PC-9 (cell line): Measurements from ENCODE around the gene ZNF148. TPM values are rescaled to one million over a fixed set of nuclear protein-coding genes. Genes with fewer than 3 reads are reported as not detected.

Experiments used
- BruUV-seq: library from RNA; stranded (reverse); fragments of 400-500 nt; replicated peaks from 2 replicates; lab custom pipeline; 2021; lab: Mats Ljungman, UMichigan
- CTCF ChIA-PET: fragments of 300-600 bp; sonication (Branson Sonifier 250); formaldehyde crosslinking; loops from one replicate; lab custom pipeline; 2022; ENCODE audit warnings: antibody characterized with exemption; lab: Charles Lee
- POLR2A ChIA-PET: fragments of 300-600 bp; sonication (Branson Sonifier 250); formaldehyde crosslinking; loops from one replicate; lab custom pipeline; 2022; ENCODE audit warnings: antibody characterized with exemption; ENCODE audit not compliant: unreplicated experiment; lab: Charles Lee
- DNase-seq, 2 experiments: peaks; one replicate each; pipeline versions ENCODE4 v3.0.0 to v3.0.0-alpha.2; 2015 to 2022; ENCODE audit warnings: mixed read lengths in 1 of 2
- H2AFZ ChIP-seq: fragments of 200-600 bp; sonication (generic); 2 replicates; pipeline ENCODE4 v1.8.1; 2017; ENCODE audit warnings: antibody characterized with exemption
- H3F3A ChIP-seq: fragments of 200-600 bp; sonication (generic); 2 replicates; pipeline ENCODE4 v1.8.1; 2017; ENCODE audit warnings: antibody characterized with exemption, mild to moderate bottlenecking, low read depth; ENCODE audit not compliant: insufficient read depth
- H3K27ac ChIP-seq: fragments of 200-600 bp; sonication (generic); 2 replicates; pipeline ENCODE4 v1.6.1; 2016; ENCODE audit warnings: mixed run types
- H3K27me3 ChIP-seq: fragments of 200-600 bp; sonication (generic); 2 replicates; pipeline ENCODE4 v1.6.1; 2016; ENCODE audit warnings: low read depth, mixed run types; ENCODE audit not compliant: insufficient read depth
- H3K36me3 ChIP-seq: fragments of 200-600 bp; sonication (generic); 2 replicates; pipeline ENCODE4 v1.6.1; 2016; ENCODE audit warnings: low read depth, mixed run types
- H3K4me1 ChIP-seq: fragments of 200-600 bp; sonication (generic); replicated peaks from 2 replicates; pipeline ENCODE4 v1.6.1; 2016; ENCODE audit warnings: mixed run types; ENCODE audit not compliant: insufficient read depth
- H3K4me2 ChIP-seq: fragments of 200-600 bp; sonication (generic); 2 replicates; pipeline ENCODE4 v1.6.1; 2017; ENCODE audit warnings: mixed run types
- H3K4me3 ChIP-seq: fragments of 200-600 bp; sonication (generic); 2 replicates; pipeline ENCODE4 v1.6.1; 2016; ENCODE audit warnings: mixed run types
- H3K79me2 ChIP-seq: fragments of 200-600 bp; sonication (generic); 2 replicates; pipeline ENCODE4 v1.6.1; 2017; ENCODE audit warnings: low read depth, mixed run types
- H3K9me2 ChIP-seq: fragments of 200-600 bp; sonication (generic); 2 replicates; pipeline ENCODE4 v1.8.1; 2017; ENCODE audit warnings: mild to moderate bottlenecking; ENCODE audit not compliant: insufficient read depth
- H3K9me3 ChIP-seq: fragments of 200-600 bp; sonication (generic); 2 replicates; pipeline ENCODE4 v1.8.1; 2016; ENCODE audit warnings: low read depth; ENCODE audit not compliant: insufficient read depth
- H4K20me1 ChIP-seq: fragments of 200-600 bp; sonication (generic); 2 replicates; pipeline ENCODE4 v1.8.1; 2017; ENCODE audit not compliant: insufficient read depth
- CTCF ChIP-seq: fragments of 200-600 bp; sonication (generic); conservative IDR thresholded peaks from 2 replicates; pipeline ENCODE4 v1.6.1; 2017; ENCODE audit warnings: mixed run types, antibody characterized with exemption, mild to moderate bottlenecking, moderate library complexity
- EZH2 ChIP-seq: fragments of 200-600 bp; sonication (generic); IDR thresholded peaks from 2 replicates; pipeline ENCODE4 v1.8.0; 2017; ENCODE audit warnings: antibody characterized with exemption, low read depth
- intact Hi-C: fragments of 100-400 bp; cut with micrococcal nuclease; formaldehyde crosslinking; loops from one replicate; pipeline ENCODE4 v1.10.0; 2022; ENCODE audit not compliant: unreplicated experiment
- total RNA-seq: library from RNA; stranded (reverse); gene quantifications from 2 replicates; pipeline ENCODE4 v1.2.3, GENCODE V29; 2021

The ZNF148 gene
- total RNA-seq, 1 experiment from 2014 or later = 62.6 TPM

- intact Hi-C loops = no loop called here
- Histone ChIP-seq H3K36me3 (peaks cover 32% of the 10 kb centered on the region), H3K4me1 (peaks cover 7% of the 10 kb centered on the region; the same call in 1 of the 2 replicates), H3K27me3 (no peaks in the 10 kb centered on the region), H3F3A (peaks cover 9% of the 10 kb centered on the region), H3K4me2 (no peak overlapping the region), H3K9me2 (no peaks in the 10 kb centered on the region), H4K20me1 (peaks cover 4% of the 10 kb centered on the region), H3K79me2 (peaks cover 32% of the 10 kb centered on the region), H3K9me3 (no peaks in the 10 kb centered on the region), H2AFZ (no peak overlapping the region), H3K4me3 (no peak overlapping the region), H3K27ac (no peak overlapping the region)
- ChIA-PET CTCF (no interaction called here), POLR2A (no interaction called here)
- DNase-seq = no peak
- BruUV-seq = no TSS peak
- TF ChIP-seq EZH2 (no peak), CTCF (no peak)
These were observed 48.2 kb downstream of the ZNF148 start for GRCh38 chr3:125326957-125327356.

- Histone ChIP-seq H3K36me3 (peaks cover 28% of the 10 kb centered on the region; the same call in 1 of the 2 replicates), H2AFZ (no peak overlapping the region), H3K4me1 (no peaks in the 10 kb centered on the region), H3K9me2 (no peaks in the 10 kb centered on the region), H3K27me3 (no peaks in the 10 kb centered on the region), H3K4me2 (no peak overlapping the region), H3K9me3 (no peaks in the 10 kb centered on the region; the same call in 1 of the 2 replicates), H3F3A (peaks cover 5% of the 10 kb centered on the region; the same call in 1 of the 2 replicates), H3K4me3 (no peak overlapping the region), H3K79me2 (peaks cover 22% of the 10 kb centered on the region; the same call in 1 of the 2 replicates), H3K27ac (no peak overlapping the region), H4K20me1 (no peaks in the 10 kb centered on the region; the same call in none of the 2 replicates)
- ChIA-PET CTCF (no interaction called here), POLR2A (no interaction called here)
- no peak for DNase-seq
- BruUV-seq = no TSS peak
- intact Hi-C loops = no loop called here
- TF ChIP-seq CTCF (no peak), EZH2 (no peak)
These were observed 49.4 kb downstream of the ZNF148 start for GRCh38 chr3:125325746-125326145.

- H3K79me2 ChIP-seq = peaks cover 22% of the 10 kb centered on the region; the same call in 1 of the 2 replicates
- no peak overlapping the region for H3K4me2 ChIP-seq
- H3K27ac ChIP-seq = no peak overlapping the region
- no peaks in the 10 kb centered on the region; the same call in 1 of the 2 replicates for H3K9me3 ChIP-seq
- no peak for DNase-seq
- H4K20me1 ChIP-seq = no peaks in the 10 kb centered on the region; the same call in none of the 2 replicates
- no peaks in the 10 kb centered on the region for H3K9me2 ChIP-seq
- intact Hi-C loops = no loop called here
- peaks cover 24% of the 10 kb centered on the region; the same call in 1 of the 2 replicates for H3K36me3 ChIP-seq
- H3F3A ChIP-seq = no peaks in the 10 kb centered on the region; the same call in 1 of the 2 replicates
- ChIA-PET CTCF (no interaction called here), POLR2A (no interaction called here)
- no peaks in the 10 kb centered on the region for H3K4me1 ChIP-seq
- no peaks in the 10 kb centered on the region for H3K27me3 ChIP-seq
- no peak for TF ChIP-seq CTCF
- no peak for TF ChIP-seq EZH2
- H2AFZ ChIP-seq = no peak overlapping the region
- no peak overlapping the region for H3K4me3 ChIP-seq
- no TSS peak for BruUV-seq
These were observed 50.8 kb downstream of the ZNF148 start for GRCh38 chr3:125324341-125324740.
